Thoracic aorta (tissue), 2 donors: Measurements from ENCODE around the gene NFIA. TPM values are rescaled to one million over a fixed set of nuclear protein-coding genes. Genes with fewer than 3 reads are reported as not detected.
A peak's percentile ranks its signal among the peaks of the same experiment; 100 is the strongest.

Experiments used
- ATAC-seq: fragments of 150-250 bp; one replicate; pipeline ENCODE4 v1.8.0; 2017; ENCODE audit warnings: low read depth; ENCODE audit not compliant: insufficient number of reproducible peaks, low FRiP score
- DNase-seq: peaks from one replicate; pipeline ENCODE4 v3.0.0-alpha.2; 2020; ENCODE audit warnings: low spot score
- H3K27ac ChIP-seq, 2 donors: fragments of 200-600 bp; sonication (generic); 1 replicate in 1 of 2; 2 replicates in 1 of 2; pipeline ENCODE4 v1.5.1; 2016; ENCODE audit warnings: mild to moderate bottlenecking in 2 of 2, moderate library complexity in 2 of 2
- H3K27me3 ChIP-seq: fragments of 200-600 bp; sonication (generic); replicated peaks from 2 replicates; pipeline ENCODE4 v1.6.0; 2016; ENCODE audit warnings: mild to moderate bottlenecking; ENCODE audit not compliant: insufficient read depth
- H3K36me3 ChIP-seq: fragments of 200-600 bp; sonication (generic); one replicate; pipeline ENCODE4 v1.5.1; 2016
- H3K4me1 ChIP-seq, 2 donors: fragments of 200-600 bp; sonication (generic); 1 replicate in 1 of 2; 2 replicates in 1 of 2; pipeline versions ENCODE4 v1.5.1 to v1.6.0; 2016; ENCODE audit warnings: low read depth in 2 of 2, mild to moderate bottlenecking in 1 of 2; ENCODE audit not compliant: control insufficient read depth in 1 of 2
- H3K4me3 ChIP-seq: fragments of 200-600 bp; sonication (generic); 2 replicates; pipeline ENCODE4 v1.5.1; 2016; ENCODE audit warnings: mild to moderate bottlenecking
- H3K9me3 ChIP-seq: fragments of 200-600 bp; sonication (generic); 2 replicates; pipeline ENCODE4 v1.5.1; 2016
- CTCF ChIP-seq: fragments of 200-600 bp; sonication (generic); IDR thresholded peaks from one replicate; pipeline ENCODE4 v1.5.1; 2019; ENCODE audit warnings: antibody characterized with exemption
- total RNA-seq, 2 donors: library from RNA; depleted of rRNA; stranded (reverse); fragments of >200 nt; gene quantifications; one replicate each; pipeline versions ENCODE4 v1.1.0 to v1.2.3, GENCODE V29; 2016

Gene NFIA
- total RNA-seq, 2 donors from 2014 or later, result 99.8 to 118 TPM

- H3K4me3 ChIP-seq, result no peak overlapping the region
- ATAC-seq (no peak), DNase-seq (no peak)
- no peaks in the 10 kb centered on the region for H3K9me3 ChIP-seq
- no peaks in the 10 kb centered on the region for H3K27me3 ChIP-seq
- no peaks in the 10 kb centered on the region for H3K36me3 ChIP-seq
- H3K27ac ChIP-seq, result no peak overlapping the region
- no peak for TF ChIP-seq CTCF
- peaks cover 33 to 90% of the 10 kb centered on the region in 2 donors for H3K4me1 ChIP-seq
These were observed 18.2 kb downstream of the NFIA start for GRCh38 chr1:61100578-61100977.

- peak overlapping the region; percentile 34 to 75 for H3K27ac ChIP-seq
- no peaks in the 10 kb centered on the region for H3K36me3 ChIP-seq
- peaks cover 29 to 87% of the 10 kb centered on the region in 2 donors for H3K4me1 ChIP-seq
- peak overlapping the region; percentile 67 for H3K4me3 ChIP-seq
- H3K9me3 ChIP-seq, result no peaks in the 10 kb centered on the region
- H3K27me3 ChIP-seq, result no peaks in the 10 kb centered on the region
- TF ChIP-seq CTCF, result no peak
- ATAC-seq (no peak), DNase-seq (no peak)
These were observed 19.2 kb downstream of the NFIA start for GRCh38 chr1:61101536-61101935.

- Histone ChIP-seq H3K36me3 (no peaks in the 10 kb centered on the region), H3K4me3 (peak overlapping the region; percentile 67), H3K4me1 (peaks cover 29 to 85% of the 10 kb centered on the region in 2 donors), H3K27me3 (no peaks in the 10 kb centered on the region), H3K9me3 (no peaks in the 10 kb centered on the region), H3K27ac (peak overlapping the region in 1 of 2 donors; percentile 75)
- DNase-seq, result no peak
- TF ChIP-seq CTCF, result no peak
- ATAC-seq, result no peak
These were observed 19.7 kb downstream of the NFIA start for GRCh38 chr1:61102041-61102440.

- no peaks in the 10 kb centered on the region for H3K27me3 ChIP-seq
- no peaks in the 10 kb centered on the region for H3K9me3 ChIP-seq
- peak overlapping the region in 1 of 2 donors; percentile 75 for H3K27ac ChIP-seq
- ATAC-seq (no peak), DNase-seq (no peak)
- TF ChIP-seq CTCF, result no peak
- H3K36me3 ChIP-seq, result no peaks in the 10 kb centered on the region
- peaks cover 29 to 80% of the 10 kb centered on the region in 2 donors for H3K4me1 ChIP-seq
- H3K4me3 ChIP-seq, result no peak overlapping the region
These were observed 20.3 kb downstream of the NFIA start for GRCh38 chr1:61102621-61103020.

GRCh38 chr1:61104220-61104671 lies 21.9 kb downstream of the NFIA start:
- peaks cover 22 to 63% of the 10 kb centered on the region in 2 donors for H3K4me1 ChIP-seq
- H3K27me3 ChIP-seq, result no peaks in the 10 kb centered on the region
- no peak overlapping the region for H3K4me3 ChIP-seq
- TF ChIP-seq CTCF, result no peak
- peak overlapping the region in 1 of 2 donors; percentile 75 for H3K27ac ChIP-seq
- ATAC-seq, result no peak
- H3K36me3 ChIP-seq, result no peaks in the 10 kb centered on the region
- DNase-seq, result no peak
- no peaks in the 10 kb centered on the region for H3K9me3 ChIP-seq
